Tibial artery (tissue), 4 donors: ENCODE data around the gene GRIP1.

Source experiments
- DNase-seq, 2 donors: peaks; one replicate each; pipeline ENCODE4 v3.0.0-alpha.2; 2019
- H3K27ac ChIP-seq, 2 donors: fragments of 200-600 bp; sonication (generic) in 1 of 2; 1 replicate in 1 of 2; 2 replicates in 1 of 2; pipeline ENCODE4 v1.5.1; 2018 to 2019; ENCODE audit warnings: mild to moderate bottlenecking in 1 of 2
- H3K27me3 ChIP-seq, 2 donors: fragments of 200-600 bp; sonication (generic) in 1 of 2; one replicate each; pipeline versions ENCODE4 v1.5.1 to v1.6.0; 2016 to 2019
- H3K36me3 ChIP-seq, 3 donors: fragments of 200-600 bp; sonication (generic) in 2 of 3; one replicate each; pipeline ENCODE4 v1.5.1; 2016 to 2019; ENCODE audit warnings: mild to moderate bottlenecking in 2 of 3
- H3K4me1 ChIP-seq, 4 donors: fragments of 200-600 bp; sonication (generic) in 2 of 4; 1 replicate in 3 of 4; 2 replicates in 1 of 4; pipeline ENCODE4 v1.5.1; 2016 to 2019
- H3K4me3 ChIP-seq, 2 donors: fragments of 200-600 bp; sonication (generic) in 1 of 2; 1 replicate in 1 of 2; 2 replicates in 1 of 2; pipeline ENCODE4 v1.5.1; 2018 to 2019; ENCODE audit warnings: mild to moderate bottlenecking in 2 of 2
- H3K9me3 ChIP-seq, 3 donors: fragments of 200-600 bp; sonication (generic) in 1 of 3; one replicate each; pipeline ENCODE4 v1.5.1; 2016 to 2019
- intact Hi-C: fragments of 100-400 bp; cut with DNase I; formaldehyde crosslinking; loops from one replicate; pipeline ENCODE4 v1.15.0; 2023; ENCODE audit warnings: low total_unique reads
- TF ChIP-seq, protein P1 (sequence below), 2 experiments: fragments of 200-600 bp in 1 of 2; fragments of 450-650 bp in 1 of 2; IDR thresholded peaks; one replicate each; pipeline ENCODE4 v1.5.1; 2017 to 2019; ENCODE audit warnings: antibody characterized with exemption in 2 of 2, mild to moderate bottlenecking in 1 of 2, moderate library complexity in 1 of 2

Gene GRIP1

DNA sequence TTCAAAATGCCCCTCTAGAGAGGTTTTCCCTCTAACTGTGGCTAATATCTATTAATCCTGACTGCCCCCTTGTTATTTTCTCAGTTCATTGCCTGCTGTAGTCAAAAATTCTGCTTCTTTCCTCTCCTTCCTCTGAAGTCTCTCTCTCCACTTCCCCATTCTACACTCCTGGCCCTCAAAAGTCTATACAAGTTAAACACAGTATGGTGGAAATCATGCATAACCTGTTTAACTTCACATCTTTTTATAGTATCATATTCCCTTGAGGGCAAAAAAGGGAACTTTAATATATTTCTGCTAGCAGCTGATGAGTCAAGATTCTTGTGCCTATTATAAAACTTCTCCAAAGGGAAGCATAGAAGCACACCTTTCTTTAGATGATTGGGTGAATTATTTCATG, 16.7 kb downstream of the GRIP1 start:
- H3K27me3 ChIP-seq: no peaks in the 10 kb centered on the region
- TF ChIP-seq, protein P1, sequence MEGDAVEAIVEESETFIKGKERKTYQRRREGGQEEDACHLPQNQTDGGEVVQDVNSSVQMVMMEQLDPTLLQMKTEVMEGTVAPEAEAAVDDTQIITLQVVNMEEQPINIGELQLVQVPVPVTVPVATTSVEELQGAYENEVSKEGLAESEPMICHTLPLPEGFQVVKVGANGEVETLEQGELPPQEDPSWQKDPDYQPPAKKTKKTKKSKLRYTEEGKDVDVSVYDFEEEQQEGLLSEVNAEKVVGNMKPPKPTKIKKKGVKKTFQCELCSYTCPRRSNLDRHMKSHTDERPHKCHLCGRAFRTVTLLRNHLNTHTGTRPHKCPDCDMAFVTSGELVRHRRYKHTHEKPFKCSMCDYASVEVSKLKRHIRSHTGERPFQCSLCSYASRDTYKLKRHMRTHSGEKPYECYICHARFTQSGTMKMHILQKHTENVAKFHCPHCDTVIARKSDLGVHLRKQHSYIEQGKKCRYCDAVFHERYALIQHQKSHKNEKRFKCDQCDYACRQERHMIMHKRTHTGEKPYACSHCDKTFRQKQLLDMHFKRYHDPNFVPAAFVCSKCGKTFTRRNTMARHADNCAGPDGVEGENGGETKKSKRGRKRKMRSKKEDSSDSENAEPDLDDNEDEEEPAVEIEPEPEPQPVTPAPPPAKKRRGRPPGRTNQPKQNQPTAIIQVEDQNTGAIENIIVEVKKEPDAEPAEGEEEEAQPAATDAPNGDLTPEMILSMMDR (IDR thresholded peaks at IDR 0.05): no peak
- no peak overlapping the region for H3K27ac ChIP-seq
- H3K4me3 ChIP-seq: no peak overlapping the region
- no peaks in the 10 kb centered on the region for H3K4me1 ChIP-seq
- intact Hi-C loops: no loop called here
- no peaks in the 10 kb centered on the region for H3K36me3 ChIP-seq
- no peaks in the 10 kb centered on the region for H3K9me3 ChIP-seq
- DNase-seq: no peak

DNA sequence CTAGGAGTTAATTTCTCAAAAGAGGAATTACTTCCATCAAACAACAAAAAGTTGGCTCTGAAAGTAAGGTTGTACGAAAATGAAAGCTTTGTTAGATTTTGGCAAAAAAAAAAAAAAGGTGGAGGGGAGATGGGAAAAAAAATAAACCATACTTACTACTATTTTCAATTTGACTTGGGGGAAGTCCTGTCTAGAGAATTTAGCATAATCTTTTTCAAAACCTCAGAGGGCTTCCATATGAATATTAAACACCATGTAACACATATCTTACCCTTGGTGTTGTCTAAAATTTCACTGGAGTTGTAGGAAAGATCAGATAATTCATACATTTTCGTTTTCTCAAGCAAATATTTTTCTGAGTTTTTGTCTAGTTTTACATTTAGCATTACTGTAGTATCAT, 17.5 kb downstream of the GRIP1 start:
- no peaks in the 10 kb centered on the region for H3K4me1 ChIP-seq
- DNase-seq: no peak
- no peak overlapping the region for H3K27ac ChIP-seq
- TF ChIP-seq, protein P1 (IDR thresholded peaks at IDR 0.05): no peak
- intact Hi-C loops: no loop called here
- H3K27me3 ChIP-seq: no peaks in the 10 kb centered on the region
- H3K9me3 ChIP-seq: no peaks in the 10 kb centered on the region
- H3K4me3 ChIP-seq: no peak overlapping the region
- H3K36me3 ChIP-seq: no peaks in the 10 kb centered on the region

DNA sequence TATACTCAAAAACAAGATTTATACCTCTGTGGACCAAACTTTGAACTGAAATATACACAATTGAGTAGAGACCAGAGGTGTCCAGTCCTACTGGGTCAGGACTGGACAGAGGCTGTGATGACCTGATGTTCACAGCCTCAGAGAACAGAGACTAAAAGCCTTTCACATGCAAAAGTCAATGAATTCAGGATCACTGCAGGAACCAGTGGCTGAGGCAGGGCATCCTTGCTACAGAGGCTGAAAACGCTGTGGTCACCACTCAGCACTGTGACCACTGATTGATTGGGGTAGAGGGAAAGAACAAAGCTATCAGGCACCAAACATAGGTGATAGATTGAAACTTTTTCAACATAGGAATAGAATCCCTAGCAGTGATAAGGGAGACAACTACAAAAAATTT, 25.1 kb downstream of the GRIP1 start:
- TF ChIP-seq, protein P1 (IDR thresholded peaks at IDR 0.05): no peak
- H3K27ac ChIP-seq: no peak overlapping the region
- intact Hi-C loops: no loop called here
- H3K36me3 ChIP-seq: no peaks in the 10 kb centered on the region
- no peaks in the 10 kb centered on the region for H3K4me1 ChIP-seq
- no peaks in the 10 kb centered on the region for H3K9me3 ChIP-seq
- no peaks in the 10 kb centered on the region for H3K27me3 ChIP-seq
- H3K4me3 ChIP-seq: no peak overlapping the region
- no peak for DNase-seq

DNA sequence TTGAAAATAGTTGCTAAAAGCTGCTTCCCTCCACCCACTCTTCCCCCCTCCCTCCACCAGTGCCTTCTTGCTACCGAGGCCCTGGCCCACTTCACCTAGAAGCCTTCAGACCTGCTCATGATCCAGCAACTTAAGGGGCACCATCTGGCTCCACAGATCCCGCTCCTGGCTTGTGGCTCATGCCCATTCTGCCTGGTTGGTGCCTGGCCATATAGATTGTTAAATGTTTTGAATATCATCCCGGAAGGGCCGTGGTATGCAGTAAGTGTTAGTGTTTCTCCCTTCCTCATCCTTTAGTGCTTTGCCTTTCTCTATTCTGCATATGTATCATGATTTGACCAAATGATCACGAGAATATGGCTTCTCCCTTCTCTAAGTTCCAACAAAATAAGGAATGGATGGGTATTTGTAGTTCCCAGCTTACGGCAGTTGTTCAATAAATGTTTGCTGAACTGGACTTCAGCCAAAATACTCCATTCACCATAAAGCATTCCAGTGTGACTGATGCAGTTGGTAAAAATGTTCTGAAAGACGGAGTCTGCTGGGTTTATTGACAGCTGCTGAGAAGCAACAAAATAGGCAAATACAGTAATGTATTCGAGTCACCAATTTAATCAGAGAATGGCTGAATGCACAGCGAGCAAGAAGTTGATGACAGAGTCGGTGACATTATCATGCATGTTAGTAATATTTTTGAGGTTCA, 30.7 kb downstream of the GRIP1 start:
- intact Hi-C loops: no loop called here
- no peaks in the 10 kb centered on the region for H3K4me1 ChIP-seq
- H3K27me3 ChIP-seq: no peaks in the 10 kb centered on the region
- no peaks in the 10 kb centered on the region for H3K36me3 ChIP-seq
- H3K4me3 ChIP-seq: no peak overlapping the region
- DNase-seq: no peak
- TF ChIP-seq, protein P1 (IDR thresholded peaks at IDR 0.05): no peak
- H3K9me3 ChIP-seq: no peaks in the 10 kb centered on the region
- H3K27ac ChIP-seq: no peak overlapping the region

DNA sequence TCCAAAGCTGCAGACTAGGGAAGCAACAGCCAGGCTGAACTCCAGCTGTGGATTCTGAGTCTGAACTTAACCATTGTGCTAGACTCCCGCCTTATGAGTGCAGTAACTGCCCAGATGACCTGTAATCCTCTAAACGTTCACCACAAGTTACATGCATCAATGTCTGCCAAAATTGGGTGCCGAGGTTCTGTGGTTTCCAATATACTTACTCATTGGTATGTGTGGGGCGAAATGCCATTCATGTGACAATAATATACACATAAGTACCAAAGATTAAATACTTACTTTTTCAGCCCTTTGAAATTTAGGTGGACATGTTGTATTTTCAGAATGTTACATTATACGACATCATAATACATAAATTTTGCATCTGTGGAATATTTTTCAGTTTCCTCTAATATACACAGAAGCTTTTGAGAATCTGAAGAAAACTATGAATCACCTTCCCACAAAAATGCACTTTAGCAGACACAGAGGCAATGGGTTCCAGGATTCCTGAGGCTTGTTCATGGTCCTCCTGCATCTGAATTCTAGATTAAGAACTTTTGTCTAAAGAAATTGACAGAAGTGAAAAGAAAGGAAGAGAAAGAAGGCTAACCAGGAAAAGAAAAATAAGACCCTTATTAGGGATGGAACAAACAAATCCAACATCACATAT, 31.7 kb downstream of the GRIP1 start:
- H3K27me3 ChIP-seq: no peaks in the 10 kb centered on the region
- H3K27ac ChIP-seq: no peak overlapping the region
- no peak for DNase-seq
- no peaks in the 10 kb centered on the region for H3K9me3 ChIP-seq
- H3K36me3 ChIP-seq: no peaks in the 10 kb centered on the region
- TF ChIP-seq, protein P1 (IDR thresholded peaks at IDR 0.05): no peak
- no peaks in the 10 kb centered on the region for H3K4me1 ChIP-seq
- H3K4me3 ChIP-seq: no peak overlapping the region
- intact Hi-C loops: no loop called here
